Stimulated activated CD4-positive, alpha-beta T cell treated with anti-CD3 and anti-CD28 coated beads, Interleukin-1b, Interleukin-23, amount 100 ng/mL, for 1 hour (primary cell): Measurements from ENCODE around the gene ATF7.
"Not testable (repeated sequence)": the region's sequence is repeated elsewhere in the genome, so short reads cannot be mapped to it uniquely, and the experiment has no call there.

Source experiments
- DNase-seq, 2 donors: peaks; one replicate each; pipeline ENCODE4 v3.0.0-alpha.2; 2020; ENCODE audit warnings: low read depth in 2 of 2

ATF7 gene

DNA sequence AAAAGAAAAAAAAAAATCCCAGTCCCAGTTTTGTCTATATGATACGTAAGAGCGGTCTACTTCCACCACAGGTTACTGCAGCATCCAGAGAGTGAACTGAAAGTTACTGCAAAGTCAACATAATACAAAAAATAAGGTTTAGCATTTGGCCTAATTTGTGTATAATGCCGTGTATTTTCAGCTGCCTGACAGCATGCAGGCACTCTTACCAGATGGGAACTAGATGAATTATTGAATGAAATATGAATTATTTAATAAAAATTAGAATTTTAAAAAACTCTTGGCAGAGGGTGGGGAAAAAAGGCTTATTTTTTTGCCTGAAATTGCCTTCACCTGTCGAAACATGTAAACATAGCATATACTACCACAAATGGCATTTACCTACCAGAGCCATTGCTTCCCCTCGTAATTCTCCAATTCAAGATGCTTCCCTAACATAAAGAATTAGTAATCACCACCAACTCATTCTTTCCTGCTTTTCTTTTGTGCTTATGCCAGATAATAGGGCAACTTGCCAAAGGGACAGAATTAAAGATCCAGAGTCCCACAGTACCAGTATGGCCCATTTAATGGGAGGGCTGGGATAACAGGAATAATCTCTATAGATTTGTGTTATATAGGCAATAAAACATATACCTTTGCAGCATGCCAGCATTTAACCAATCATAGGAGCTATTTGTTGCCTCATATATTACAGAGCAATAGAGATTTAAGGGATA, 31.1 kb downstream of the ATF7 start:
- no peak for DNase-seq

DNA sequence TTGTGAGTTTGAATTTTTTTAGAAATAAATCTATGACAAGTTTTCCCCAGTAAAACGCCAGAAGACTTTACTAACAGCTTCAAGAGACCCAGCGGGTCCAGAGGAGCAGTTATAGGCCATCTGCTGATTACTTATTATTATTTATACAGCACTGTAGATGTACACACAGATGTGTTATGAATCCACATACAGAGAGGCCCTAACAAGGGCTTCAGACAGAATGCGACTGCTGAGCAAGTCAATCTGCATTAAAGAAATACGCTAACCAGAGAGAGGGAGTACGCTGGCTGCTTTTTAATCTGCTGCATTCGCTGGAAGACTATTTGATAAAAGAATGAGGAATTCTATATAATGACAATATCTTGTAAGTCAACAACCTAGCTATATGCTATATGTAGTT, 32.5 kb downstream of the ATF7 start:
- DNase-seq, result no peak

DNA sequence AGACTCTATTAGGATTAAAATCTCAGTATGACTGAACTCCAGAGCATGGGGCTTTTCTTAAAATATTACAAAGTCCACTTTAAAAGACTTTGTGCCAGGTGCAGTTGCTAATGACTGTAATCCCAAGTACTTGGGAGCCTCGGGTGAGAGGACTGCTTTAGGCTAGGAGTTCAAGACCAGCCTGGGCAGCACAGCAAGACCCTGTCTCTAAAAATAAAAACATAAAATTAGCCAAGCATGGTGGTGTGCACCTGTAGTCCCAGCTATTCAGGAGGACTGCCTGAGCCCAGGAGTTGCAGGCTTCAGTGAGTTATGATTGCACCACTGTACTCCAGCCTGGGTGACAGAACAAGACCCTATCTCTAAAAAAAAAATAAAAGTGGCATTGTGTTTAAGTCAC, 33.2 kb downstream of the ATF7 start:
- DNase-seq, result no peak

DNA sequence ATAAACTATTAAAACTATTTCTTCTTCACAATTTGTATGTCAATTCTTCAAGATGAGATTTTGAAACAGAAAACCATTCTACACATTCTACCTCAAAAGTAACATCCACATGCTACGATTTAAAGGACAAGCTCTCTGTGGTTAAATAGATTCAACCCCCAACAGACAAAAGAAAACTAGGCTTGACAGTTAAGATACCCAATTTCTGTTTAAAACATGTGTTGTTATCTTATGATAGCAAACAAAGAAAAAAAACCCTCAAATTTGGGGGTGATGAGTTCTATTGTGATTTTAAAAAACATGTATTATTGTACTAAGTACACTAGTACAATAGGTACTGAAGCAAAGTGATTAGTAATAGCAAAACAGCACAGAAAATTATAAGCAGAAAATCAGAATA, 33.8 kb downstream of the ATF7 start:
- DNase-seq, result no peak

DNA sequence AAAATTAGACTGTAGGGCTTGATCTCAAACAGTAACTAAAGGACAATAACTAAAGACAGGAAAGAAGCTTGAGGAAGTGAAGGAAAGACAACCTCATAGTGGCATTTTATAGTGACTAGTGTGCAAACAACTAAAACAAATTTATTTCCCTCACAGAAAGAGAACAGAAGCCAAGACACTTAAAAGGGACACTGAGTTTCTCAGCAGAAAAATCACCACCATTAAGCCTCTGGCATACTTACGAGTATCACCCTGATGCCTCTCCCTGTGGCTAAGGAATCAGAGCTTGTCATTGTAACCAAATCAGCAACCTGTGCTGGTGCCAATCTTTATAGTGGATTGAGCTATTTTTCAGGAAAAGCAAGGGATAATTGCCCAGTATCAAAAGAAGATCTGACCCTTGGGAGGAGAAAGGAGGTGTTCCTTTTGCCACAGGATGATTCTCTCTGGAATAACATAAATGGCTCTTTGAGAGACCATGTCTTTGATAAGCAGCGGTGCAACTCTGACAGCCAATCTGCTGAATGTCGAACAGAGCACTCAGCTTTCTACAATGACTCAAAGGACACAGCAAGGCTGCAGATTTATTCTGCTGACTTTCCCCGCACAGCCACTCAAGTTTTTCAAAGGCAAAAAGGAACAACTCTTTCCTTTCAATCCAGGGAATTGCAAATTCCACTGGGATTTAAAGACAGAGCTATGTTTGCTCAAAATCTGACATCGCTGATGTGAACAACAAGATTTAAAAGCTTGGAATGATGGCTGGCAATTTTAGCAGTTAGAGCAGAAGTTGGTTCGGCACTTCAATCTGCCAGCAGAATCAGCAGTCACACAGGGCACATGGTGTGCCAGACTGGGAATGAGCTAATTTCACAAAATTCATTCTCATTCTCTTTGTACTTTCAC, 34.6 kb downstream of the ATF7 start:
- no peak for DNase-seq

DNA sequence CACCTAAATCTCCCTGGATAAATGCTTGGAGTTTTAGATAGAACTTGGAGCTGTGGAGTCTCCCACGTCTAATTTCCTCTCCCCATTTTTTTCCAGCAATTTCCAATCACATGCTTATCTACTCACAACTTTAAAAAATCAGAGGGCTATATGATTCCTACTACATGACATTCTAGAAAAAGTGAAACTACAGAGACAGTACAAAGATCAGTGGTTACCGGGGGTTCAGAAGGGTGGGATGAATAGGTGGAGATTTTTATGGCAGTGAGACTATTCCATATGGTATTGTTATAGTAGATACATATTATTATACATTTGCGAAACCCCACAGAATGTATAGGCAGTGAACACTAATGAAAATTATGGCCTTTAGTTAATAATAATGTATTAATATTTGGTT, 35.5 kb downstream of the ATF7 start:
- DNase-seq, result no peak

DNA sequence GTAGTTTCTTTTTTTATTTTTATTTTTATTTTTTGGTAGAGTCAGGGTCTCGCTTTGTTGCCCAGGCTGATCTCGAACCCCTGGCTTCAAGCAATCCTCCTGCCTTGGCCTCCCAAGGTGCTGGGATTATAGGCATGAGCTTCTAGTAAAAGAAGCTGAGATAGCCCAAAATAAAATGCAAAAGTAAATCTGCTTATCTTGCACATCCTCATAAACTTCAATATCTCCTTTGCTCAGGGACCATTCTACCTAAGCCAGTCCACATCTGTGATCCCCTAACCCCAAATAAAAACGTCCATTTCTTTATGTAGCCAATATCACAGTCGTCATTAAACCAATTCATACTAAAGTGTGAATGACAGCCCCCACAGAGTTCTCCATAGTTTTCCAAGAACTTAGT, 36.3 kb downstream of the ATF7 start:
- no peak for DNase-seq

DNA sequence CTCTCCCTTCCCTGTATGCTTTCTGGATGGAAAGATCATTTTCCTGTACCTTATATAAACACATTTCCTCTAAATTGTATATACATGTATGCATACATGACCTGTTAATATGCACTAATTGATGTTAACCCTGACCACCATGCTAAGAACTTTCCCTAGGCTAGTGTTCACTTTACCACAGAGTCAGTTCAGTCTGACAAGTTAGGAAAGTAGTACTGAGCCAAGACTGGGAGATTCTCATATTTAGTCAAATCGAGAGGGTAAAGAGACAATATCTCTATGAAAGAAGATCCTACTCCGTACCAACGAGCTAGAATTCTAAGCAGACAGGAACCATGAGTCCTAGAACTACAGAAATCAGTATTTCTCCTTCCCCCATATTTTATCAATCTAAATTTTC, 36.8 kb downstream of the ATF7 start:
- no peak for DNase-seq

DNA sequence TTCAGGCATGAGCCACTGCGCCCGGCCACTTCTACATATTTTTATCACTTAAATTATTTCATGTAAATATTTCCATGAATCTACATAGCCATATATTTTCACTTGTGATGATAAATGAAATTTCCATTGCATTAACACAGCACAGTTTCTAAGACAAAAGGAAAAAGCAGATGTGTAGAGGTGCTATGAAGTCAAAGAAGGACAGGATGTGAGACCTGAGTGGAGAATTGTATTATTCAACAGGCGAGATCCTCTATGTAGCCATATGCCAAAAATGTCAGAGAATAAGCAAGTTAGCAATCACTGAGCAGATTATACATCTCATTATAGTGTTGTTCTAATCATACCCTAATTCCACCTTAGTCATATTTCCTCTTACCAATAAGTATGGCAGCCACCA, 38.1 kb downstream of the ATF7 start:
- no peak for DNase-seq

DNA sequence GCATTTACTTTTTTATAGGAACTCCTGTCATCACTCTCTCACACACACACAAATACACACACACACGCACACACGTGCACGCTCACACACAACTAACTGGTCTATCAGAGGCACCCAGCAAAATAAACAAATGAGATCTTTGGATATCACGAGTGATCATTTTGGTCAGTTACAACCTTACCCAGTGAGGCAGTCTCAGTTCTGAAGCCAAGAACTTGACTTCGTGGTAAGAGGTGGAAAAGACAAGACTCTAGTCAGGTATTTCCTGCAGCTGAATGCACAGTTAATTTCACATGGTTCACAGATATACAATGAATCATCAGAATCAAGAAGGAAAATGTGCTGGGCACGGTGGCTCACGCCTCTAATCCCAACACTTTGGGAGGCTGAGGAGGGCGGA, 39.4 kb downstream of the ATF7 start:
- DNase-seq, result no peak

DNA sequence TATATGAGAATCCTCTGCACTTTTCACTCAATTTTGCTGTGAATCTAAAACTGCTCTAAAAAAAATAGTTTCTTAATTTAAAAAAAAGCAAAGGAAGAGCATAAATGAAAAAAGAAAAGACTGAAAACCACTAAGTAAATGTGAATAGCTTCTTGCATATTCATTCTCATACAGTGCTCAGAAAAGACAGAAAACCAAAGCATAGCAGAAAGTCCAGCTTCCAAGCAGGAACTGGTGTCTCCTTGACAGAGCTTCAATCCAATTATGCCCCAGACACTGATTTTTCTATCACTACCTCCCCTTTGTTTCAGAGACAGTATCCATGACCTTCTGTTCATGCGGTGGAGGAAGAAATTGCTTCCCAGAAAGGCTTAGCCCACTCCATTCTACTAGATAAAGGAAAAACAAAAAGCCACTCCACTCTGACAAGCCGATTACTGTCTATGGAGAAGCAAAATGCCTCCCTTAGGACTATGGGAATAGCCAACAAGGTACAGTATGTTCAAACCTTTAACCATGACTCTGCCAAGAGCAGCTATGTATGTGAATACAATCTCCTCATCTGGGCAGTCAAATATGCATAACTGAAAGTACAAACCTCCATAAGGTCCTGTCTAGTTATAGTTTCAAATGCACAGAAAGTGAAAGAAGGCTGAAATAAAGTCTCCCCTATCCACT, 40.6 kb downstream of the ATF7 start:
- DNase-seq, result no peak

DNA sequence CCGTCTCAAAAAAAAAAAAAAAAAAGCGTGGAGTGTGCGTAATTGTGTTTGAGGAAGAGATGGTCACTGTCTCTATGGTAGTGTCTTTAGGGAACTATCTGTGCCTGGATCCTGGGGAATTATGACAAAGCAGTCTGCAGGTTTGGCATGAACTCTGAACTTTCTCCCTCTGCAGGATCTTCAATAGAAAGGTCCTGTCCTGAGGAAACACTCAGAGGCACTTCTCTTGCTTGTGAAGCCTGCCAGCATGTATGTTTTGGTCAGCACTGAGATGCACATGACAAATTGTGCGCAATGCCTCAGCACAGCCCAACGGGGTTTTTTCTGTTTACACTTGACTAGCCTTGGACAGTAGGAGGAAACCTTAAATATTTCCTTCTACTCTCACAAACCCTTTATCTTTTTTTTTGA, 46.6 kb downstream of the ATF7 start:
- DNase-seq, result no peak

DNA sequence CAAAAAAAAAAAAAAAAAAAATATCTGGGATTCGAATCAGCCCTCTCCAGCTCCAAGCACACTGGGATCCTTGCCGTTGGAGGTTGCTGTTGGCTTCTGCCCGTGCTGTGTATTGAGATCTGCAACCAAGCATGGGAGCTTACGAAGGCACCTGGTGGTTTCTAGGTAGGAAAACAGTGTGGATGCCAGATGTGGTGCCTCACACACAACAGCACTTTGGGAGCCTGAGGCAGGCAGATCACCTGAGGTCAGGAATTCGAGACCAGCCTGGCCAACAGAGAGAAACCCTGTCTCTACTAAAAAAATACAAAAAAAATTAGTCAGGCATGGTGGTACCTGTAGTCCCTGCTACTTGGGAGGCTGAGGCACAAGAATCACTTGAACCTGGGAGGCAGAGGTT, 47.4 kb downstream of the ATF7 start:
- no peak for DNase-seq

DNA sequence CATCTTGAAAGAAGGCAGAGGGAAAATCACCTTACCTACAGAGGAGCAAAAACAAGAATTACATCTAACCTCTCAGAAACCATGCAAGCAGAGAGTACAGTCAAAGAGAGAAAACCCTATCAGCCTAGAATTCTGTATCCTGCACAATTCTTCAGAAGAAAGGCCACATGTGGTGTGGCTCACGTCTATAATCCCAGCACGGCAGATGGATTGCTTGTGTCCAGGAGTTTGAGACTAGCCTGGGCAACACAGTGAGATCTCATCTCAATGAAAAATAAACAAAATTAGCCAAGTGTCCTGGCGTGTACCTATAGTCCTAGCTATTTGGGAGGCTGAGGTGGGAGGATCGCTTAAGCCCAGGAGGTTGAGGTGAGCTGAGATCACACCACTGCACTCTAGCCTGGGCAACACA, 48.2 kb downstream of the ATF7 start:
- no peak for DNase-seq

DNA sequence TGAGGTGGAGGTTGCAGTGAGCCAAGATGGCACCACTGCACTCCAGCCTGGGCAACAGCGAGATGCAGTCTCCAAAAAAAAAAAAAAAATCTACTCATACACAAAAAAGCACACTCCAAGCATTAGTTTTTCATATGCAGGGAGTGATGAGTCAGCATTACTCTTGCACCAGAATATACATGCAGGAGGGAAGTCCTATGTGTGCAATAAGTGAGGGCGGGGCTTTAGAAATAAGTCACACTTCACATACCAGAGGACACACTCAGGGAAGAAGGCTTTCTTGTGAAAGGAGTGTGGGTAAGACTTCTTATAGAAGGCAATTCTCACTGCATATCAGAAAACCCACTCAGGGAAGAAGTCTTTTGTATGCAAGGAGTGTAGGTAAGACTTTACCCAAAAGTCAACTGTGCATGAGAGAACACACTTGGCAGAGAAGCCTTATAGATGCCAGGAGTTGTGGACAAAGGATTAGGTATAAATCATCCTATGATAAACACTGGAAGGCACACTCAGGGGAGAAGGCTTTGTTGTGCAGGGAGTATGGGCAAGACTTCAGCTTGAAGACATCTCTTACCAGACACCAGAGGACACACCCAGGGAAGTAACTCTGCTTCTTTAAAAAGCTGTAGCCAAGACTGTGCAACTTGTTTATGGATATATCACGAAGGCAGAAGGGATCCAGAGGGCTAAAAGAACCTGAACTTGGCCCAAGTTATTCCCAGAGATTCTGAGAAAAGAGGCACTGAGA, 50.5 kb downstream of the ATF7 start:
- DNase-seq, result no peak

DNA sequence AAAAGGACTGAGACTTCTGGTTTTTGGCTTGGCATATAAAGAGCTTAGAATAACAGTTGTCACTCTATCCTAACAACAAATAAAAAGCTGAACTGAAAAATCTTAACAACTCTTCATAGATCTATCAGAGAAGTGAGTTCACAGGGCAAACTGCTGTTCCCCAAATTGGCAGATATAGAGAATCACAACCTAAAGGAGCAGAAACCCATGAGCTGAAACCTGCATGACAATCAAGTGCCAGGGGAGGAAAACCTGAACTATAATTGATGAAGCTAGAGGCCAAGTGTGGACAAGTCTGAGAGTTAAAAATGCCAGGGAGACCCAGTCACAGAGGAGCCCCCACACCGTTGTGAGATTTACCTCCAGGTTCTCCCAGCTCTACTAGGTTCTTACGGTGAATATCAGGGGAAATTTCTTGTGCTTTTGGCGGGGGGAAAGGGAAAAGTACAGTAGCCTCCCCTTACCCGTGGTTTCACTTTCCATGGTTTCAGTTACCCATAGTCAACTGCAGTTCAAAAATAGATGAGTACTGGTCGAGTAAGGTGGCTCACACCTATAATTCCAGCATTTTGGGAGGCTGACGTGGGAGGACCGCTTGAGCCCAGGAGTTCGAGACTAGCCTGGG, 53.9 kb downstream of the ATF7 start:
- no peak for DNase-seq

DNA sequence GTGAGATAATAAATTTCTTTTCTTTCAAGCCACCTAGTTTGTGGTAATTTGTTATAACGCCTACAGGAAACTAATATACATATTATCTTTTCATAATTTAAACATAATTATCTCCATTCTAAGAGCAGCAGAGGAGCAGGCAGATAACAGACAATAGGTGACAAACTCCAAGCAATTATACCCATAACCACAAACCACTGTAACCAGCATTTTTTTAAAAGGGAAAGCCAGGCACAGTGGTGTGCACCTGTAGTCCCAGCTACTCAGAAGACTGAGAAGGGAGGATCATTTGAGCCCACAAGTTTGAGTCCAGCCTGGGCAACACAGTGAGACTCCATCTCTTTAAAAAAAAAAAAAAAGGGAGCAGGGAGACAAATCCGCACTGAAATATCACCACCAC, 54.9 kb downstream of the ATF7 start:
- no peak for DNase-seq

DNA sequence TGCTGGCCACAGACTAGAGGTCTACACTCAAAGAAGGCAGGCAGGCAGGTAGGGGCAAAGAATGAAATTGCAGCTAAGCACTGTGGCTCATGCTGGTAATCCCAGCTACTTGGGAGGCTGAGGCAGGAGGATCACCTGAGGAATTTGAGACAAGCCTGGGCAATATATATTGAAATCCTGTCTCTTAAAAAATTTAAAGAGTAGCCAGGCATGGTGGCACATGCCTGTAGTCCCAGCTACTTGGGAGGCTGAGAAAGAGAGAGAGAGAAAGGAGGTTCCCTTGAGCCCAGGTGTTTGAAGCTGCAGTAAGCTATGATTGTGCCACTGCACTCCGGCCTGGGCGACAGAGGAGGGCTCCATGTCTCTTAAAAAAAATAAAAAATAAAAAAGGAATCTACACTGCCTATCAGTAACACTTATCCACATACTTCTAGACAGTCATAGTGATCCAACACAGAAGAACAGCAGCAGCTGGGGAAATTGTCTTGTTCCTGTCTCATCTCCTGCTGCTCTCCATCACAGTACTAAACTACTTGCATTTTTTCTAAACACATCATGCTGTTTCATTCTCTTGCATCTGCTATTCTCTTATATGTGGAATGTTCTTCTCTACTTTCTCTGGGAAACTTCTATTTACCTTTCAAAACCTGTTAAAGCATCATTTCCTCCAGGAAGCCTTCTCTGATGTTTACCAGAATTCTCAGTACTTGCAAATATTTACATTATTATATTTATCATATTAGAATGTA, 57.2 kb downstream of the ATF7 start:
- no peak for DNase-seq

DNA sequence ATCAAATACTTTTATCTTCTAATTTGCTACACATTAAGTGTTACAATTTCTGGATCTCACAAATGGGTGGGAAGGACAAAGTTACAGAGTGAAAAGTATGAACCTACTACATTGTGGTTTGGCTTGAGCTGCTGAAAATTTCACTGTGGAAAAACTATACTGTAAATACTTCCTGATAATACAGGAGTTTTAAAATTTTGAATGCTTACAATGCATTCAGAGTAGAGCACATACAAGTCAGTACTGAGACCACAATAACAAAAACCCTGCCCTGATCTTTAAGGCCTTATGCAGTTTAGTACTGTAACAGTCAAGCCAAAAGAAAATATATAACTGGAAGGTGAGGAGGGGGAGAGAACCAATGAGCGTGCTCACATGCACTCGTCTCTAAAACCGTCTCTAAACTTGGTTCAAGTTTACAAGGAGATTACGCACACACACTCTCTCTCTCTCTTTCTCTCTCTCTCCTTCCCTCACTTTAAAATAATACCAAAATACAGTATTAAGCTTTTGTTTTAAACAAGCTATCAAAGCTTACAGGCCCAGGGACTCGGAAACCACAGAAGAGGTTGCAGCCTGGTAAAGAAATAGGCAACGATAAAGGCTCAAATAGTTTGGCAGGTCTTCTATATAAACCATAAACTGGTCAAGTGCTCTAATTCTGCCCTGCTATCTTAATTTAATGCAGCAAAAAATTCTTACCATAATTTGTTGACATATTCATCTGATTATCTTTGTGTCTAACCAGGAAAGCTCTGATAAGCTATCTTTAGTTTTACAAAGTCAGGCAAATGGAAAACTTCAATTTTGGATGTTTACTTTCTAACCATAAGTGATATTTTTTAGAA, 58.0 kb downstream of the ATF7 start:
- no peak for DNase-seq

DNA sequence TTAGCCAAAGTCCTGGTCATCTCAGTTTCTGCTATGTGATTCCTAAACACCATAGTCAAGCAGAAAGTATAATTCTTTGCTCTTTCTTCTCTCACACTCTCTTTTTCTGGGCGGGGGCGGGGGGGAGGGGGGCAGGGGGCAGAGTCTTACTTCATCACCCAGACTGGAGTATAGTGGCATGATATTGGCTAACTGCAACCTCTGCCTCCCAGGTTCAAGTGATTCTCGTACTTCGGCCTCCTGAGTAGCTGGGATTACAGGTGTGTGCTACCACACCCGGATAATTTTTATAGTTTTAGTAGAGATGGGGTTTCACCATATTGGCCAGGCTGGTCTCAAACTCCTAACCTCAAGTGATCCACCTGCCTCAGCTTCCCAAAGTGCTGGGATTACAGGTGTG, 60.8 kb downstream of the ATF7 start:
- not testable (repeated sequence) for DNase-seq
